Smooth muscle cell (in vitro differentiated cells): ENCODE data around the gene ASCL5. TPM values are rescaled to one million over a fixed set of nuclear protein-coding genes. Genes with fewer than 3 reads are reported as not detected.

Experiments used
- DNase-seq: peaks from one replicate; lab custom pipeline; 2025; ENCODE audit not compliant: unreplicated experiment; lab: John Stamatoyannopoulos, UW
- H2AFZ ChIP-seq: fragments of 200-600 bp; sonication (generic); 2 replicates; pipeline ENCODE4 v1.6.0; 2016; ENCODE audit warnings: antibody characterized with exemption, low read depth, mild to moderate bottlenecking
- H3F3A ChIP-seq: fragments of 200-600 bp; sonication (generic); 2 replicates; pipeline ENCODE4 v1.6.0; 2017; ENCODE audit warnings: antibody characterized with exemption, low read depth
- H3K27ac ChIP-seq: fragments of 200-600 bp; sonication (generic); 2 replicates; pipeline ENCODE4 v1.5.1; 2016; ENCODE audit warnings: low read depth, mild to moderate bottlenecking
- H3K27me3 ChIP-seq: fragments of 200-600 bp; sonication (generic); 2 replicates; pipeline ENCODE4 v1.6.1; 2016; ENCODE audit warnings: low read depth, mild to moderate bottlenecking
- H3K36me3 ChIP-seq: fragments of 200-600 bp; sonication (generic); 2 replicates; pipeline ENCODE4 v1.5.1; 2016; ENCODE audit warnings: low read depth
- H3K4me1 ChIP-seq: fragments of 200-600 bp; sonication (generic); 2 replicates; pipeline ENCODE4 v1.5.1; 2016; ENCODE audit warnings: low read depth
- H3K4me2 ChIP-seq: fragments of 200-600 bp; sonication (generic); 2 replicates; pipeline ENCODE4 v1.6.0; 2016; ENCODE audit warnings: mild to moderate bottlenecking
- H3K4me3 ChIP-seq: fragments of 200-600 bp; sonication (generic); 2 replicates; pipeline ENCODE4 v1.5.1; 2016; ENCODE audit warnings: mild to moderate bottlenecking
- H3K79me2 ChIP-seq: fragments of 200-600 bp; sonication (generic); 2 replicates; pipeline ENCODE4 v1.6.0; 2016; ENCODE audit warnings: low read depth, mild to moderate bottlenecking
- H3K9ac ChIP-seq: fragments of 200-600 bp; sonication (generic); 2 replicates; pipeline ENCODE4 v1.6.0; 2016; ENCODE audit warnings: low read depth
- H3K9me3 ChIP-seq: fragments of 200-600 bp; sonication (generic); replicated peaks from 2 replicates; pipeline ENCODE4 v1.5.1; 2016; ENCODE audit warnings: low read depth
- H4K20me1 ChIP-seq: fragments of 200-600 bp; sonication (generic); 2 replicates; pipeline ENCODE4 v1.6.0; 2016; ENCODE audit warnings: low read depth
- WGBS: methylation state at CpG from one replicate; pipeline ENCODE4 v1.1.7; 2016; ENCODE audit warnings: low lambda C conversion rate; 5-methylcytosine and 5-hydroxymethylcytosine counted together
- polyA plus RNA-seq: library from polyadenylated mRNA; unstranded; fragments of >200 nt; fragmentation: Nextera tagmentation; extraction: Ambion mirVana; gene quantifications from 2 replicates; pipeline ENCODE4 v1.2.1, GENCODE V29; 2016
- total RNA-seq: library from RNA; depleted of rRNA; stranded (reverse); fragments of >200 nt; gene quantifications from 2 replicates; pipeline ENCODE4 v1.2.3, GENCODE V29; 2014
- TF ChIP-seq, protein P1 (sequence below): fragments of 200-600 bp; sonication (generic); IDR thresholded peaks from 2 replicates; pipeline ENCODE4 v1.5.1; 2017; ENCODE audit warnings: borderline replicate concordance, mild to moderate bottlenecking, antibody characterized with exemption; ENCODE audit not compliant: insufficient read depth, poor library complexity, severe bottlenecking

ASCL5 gene
- total and polyA plus RNA-seq, 2 experiments from 2014 or later = not detected

DNA sequence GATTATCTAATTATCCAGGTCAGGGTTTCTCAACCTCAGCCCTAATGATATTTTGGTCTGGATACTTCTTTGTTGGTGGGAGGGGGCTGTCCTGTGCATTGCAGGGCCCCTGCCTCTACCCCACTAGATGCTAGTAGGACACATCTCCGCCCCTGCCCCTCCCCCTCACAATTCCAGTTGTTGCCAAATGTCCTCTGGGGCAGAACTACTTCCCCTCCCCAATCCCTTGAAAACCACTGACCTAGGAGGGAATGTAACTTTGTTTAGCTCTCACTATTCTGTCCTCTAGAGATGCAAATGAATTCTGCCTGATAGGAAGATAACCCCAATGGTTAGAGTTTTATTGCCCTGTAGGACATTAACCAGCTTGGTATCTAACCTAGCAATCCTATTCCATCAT is 22.8 kb downstream of the ASCL5 start:
- Histone ChIP-seq H2AFZ (no peak overlapping the region), H3F3A (no peaks in the 10 kb centered on the region), H3K9ac (no peak overlapping the region), H3K4me1 (no peaks in the 10 kb centered on the region), H3K27ac (no peak overlapping the region), H4K20me1 (no peaks in the 10 kb centered on the region), H3K9me3 (no peaks in the 10 kb centered on the region), H3K27me3 (no peaks in the 10 kb centered on the region), H3K79me2 (no peaks in the 10 kb centered on the region), H3K4me2 (no peak overlapping the region), H3K4me3 (no peak overlapping the region), H3K36me3 (no peaks in the 10 kb centered on the region)
- TF ChIP-seq, protein P1, sequence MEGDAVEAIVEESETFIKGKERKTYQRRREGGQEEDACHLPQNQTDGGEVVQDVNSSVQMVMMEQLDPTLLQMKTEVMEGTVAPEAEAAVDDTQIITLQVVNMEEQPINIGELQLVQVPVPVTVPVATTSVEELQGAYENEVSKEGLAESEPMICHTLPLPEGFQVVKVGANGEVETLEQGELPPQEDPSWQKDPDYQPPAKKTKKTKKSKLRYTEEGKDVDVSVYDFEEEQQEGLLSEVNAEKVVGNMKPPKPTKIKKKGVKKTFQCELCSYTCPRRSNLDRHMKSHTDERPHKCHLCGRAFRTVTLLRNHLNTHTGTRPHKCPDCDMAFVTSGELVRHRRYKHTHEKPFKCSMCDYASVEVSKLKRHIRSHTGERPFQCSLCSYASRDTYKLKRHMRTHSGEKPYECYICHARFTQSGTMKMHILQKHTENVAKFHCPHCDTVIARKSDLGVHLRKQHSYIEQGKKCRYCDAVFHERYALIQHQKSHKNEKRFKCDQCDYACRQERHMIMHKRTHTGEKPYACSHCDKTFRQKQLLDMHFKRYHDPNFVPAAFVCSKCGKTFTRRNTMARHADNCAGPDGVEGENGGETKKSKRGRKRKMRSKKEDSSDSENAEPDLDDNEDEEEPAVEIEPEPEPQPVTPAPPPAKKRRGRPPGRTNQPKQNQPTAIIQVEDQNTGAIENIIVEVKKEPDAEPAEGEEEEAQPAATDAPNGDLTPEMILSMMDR = no peak
- 50% methylated on average over 1 of the region's 1 CpG for WGBS
- no peak for DNase-seq

DNA sequence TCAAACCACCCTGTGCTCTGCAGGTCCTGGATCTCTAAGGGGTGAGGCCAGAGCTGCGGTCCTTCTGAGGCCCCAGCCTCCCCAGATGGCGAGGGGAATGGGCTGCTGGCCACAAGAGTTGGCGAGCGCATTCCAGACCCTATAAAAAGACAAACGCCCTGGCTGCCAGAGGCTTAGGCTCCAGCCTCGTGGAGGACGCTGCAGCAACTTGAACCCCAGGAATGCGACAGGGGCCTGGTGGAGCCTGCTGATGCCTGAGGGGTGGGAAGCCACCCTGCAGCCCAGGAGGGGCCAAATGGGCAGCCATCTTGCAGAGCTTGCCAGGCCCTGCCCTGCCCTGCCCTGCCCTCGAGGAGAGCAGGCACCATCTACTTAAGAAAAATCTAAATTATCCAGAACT is 23.3 kb downstream of the ASCL5 start:
- Histone ChIP-seq H3K9me3 (no peaks in the 10 kb centered on the region), H3F3A (no peaks in the 10 kb centered on the region), H3K27me3 (no peaks in the 10 kb centered on the region), H3K9ac (no peak overlapping the region), H3K27ac (no peak overlapping the region), H3K79me2 (no peaks in the 10 kb centered on the region), H3K4me3 (no peak overlapping the region), H3K36me3 (no peaks in the 10 kb centered on the region), H3K4me1 (no peaks in the 10 kb centered on the region), H3K4me2 (no peak overlapping the region), H4K20me1 (no peaks in the 10 kb centered on the region), H2AFZ (no peak overlapping the region)
- WGBS = 64% methylated on average over 9 of the region's 9 CpGs
- DNase-seq = no peak
- TF ChIP-seq, protein P1 = no peak

DNA sequence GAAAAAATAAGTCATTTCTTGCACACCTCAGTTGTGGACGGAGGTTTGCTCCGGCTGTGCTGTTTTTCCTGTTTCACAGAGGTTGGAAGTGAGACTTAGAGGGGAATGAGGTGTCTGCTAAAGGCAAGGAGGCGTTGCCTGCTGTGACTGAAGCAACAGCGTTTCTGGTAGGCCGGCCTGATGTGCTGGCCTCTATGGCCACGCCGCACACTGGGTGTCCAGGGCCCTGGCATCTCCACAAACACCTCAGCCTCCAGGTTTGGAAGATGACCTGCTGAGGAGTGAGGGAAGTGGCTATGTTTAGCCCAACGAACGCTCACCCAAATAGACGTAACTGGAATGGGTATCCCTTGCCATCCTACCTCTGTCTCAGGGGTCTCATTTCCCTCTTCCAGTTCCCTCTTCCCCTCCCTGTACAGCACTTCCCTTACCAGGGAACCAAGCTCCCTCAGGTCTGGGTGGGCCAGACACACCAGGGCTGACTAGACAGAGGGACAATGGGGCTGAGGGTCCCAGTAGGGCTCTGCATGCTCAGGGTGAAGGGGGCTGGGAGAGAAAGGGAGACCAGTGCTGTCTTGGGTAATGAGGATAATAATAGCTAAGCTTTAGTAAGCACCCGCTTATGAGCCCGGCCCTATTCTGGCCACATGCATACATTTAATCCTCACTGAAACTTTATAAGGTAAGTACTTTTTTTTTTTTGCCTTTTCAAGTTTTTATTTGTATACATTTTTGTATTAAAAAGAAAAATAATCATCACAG is 26.6 kb downstream of the ASCL5 start:
- no peak overlapping the region for H3K9ac ChIP-seq
- WGBS = 91% methylated on average over 12 of the region's 12 CpGs

More for the DNA sequence above, 26.6 kb downstream of the ASCL5 start:
- Histone ChIP-seq H2AFZ (no peak overlapping the region), H3K36me3 (no peaks in the 10 kb centered on the region), H3K27me3 (no peaks in the 10 kb centered on the region), H3K27ac (no peak overlapping the region), H4K20me1 (no peaks in the 10 kb centered on the region), H3K9me3 (no peaks in the 10 kb centered on the region), H3F3A (no peaks in the 10 kb centered on the region), H3K4me2 (no peak overlapping the region), H3K79me2 (no peaks in the 10 kb centered on the region), H3K4me1 (no peaks in the 10 kb centered on the region), H3K4me3 (no peak overlapping the region)
- TF ChIP-seq, protein P1 = no peak
- no peak for DNase-seq
